BE2C (cell line): ENCODE results near the gene CADM2.

Source experiments
- DNase-seq: peaks from one replicate; pipeline ENCODE4 v3.0.0-alpha.2; 2020
- H3K27me3 ChIP-seq: fragments of 250-450 bp; sonication (Bioruptor Pico); 2 replicates; pipeline ENCODE4 v1.5.1; 2020; ENCODE audit warnings: mild to moderate bottlenecking
- H3K36me3 ChIP-seq: fragments of 250-450 bp; sonication (Bioruptor Pico); 2 replicates; pipeline ENCODE4 v1.5.1; 2020; ENCODE audit warnings: mild to moderate bottlenecking
- H3K4me1 ChIP-seq: fragments of 250-450 bp; sonication (Bioruptor Pico); 2 replicates; pipeline ENCODE4 v1.5.1; 2020
- H3K4me3 ChIP-seq: 2 replicates; pipeline ENCODE4 v1.5.1; 2011; ENCODE audit warnings: low read depth, low read length
- H3K9me3 ChIP-seq: fragments of 250-450 bp; sonication (Bioruptor Pico); 2 replicates; pipeline ENCODE4 v1.5.1; 2020
- CTCF ChIP-seq: IDR thresholded peaks from 2 replicates; pipeline ENCODE4 v1.5.1; 2012; ENCODE audit warnings: mild to moderate bottlenecking, low read depth, low read length

CADM2 gene

GRCh38 chr3:84989102-84989501, 30.3 kb downstream of the CADM2 start:
- no peak for TF ChIP-seq CTCF
- H3K9me3 ChIP-seq, result no peaks in the 10 kb centered on the region
- DNase-seq, result no peak

GRCh38 chr3:84991422-84991900, 32.7 kb downstream of the CADM2 start:
- DNase-seq, result no peak
- Histone ChIP-seq H3K4me3 (no peak overlapping the region), H3K9me3 (no peaks in the 10 kb centered on the region), H3K4me1 (peaks cover 19% of the 10 kb centered on the region), H3K36me3 (no peaks in the 10 kb centered on the region), H3K27me3 (no peaks in the 10 kb centered on the region)
- TF ChIP-seq CTCF, result no peak

More at GRCh38 chr3:84989102-84989501, 30.3 kb downstream of the CADM2 start:
- no peaks in the 10 kb centered on the region for H3K27me3 ChIP-seq
- peak overlapping the region; percentile 51 for H3K4me3 ChIP-seq
- no peaks in the 10 kb centered on the region for H3K36me3 ChIP-seq
- H3K4me1 ChIP-seq, result peaks cover 40% of the 10 kb centered on the region

- Histone ChIP-seq H3K4me1 (peaks cover 29% of the 10 kb centered on the region), H3K9me3 (no peaks in the 10 kb centered on the region), H3K4me3 (no peak overlapping the region), H3K36me3 (no peaks in the 10 kb centered on the region), H3K27me3 (no peaks in the 10 kb centered on the region)
- TF ChIP-seq CTCF, result no peak
- no peak for DNase-seq
These were observed 35.2 kb downstream of the CADM2 start for GRCh38 chr3:84993956-84994355.

GRCh38 chr3:84998545-84998944, 39.8 kb downstream of the CADM2 start:
- no peaks in the 10 kb centered on the region for H3K9me3 ChIP-seq
- no peak for TF ChIP-seq CTCF
- H3K4me1 ChIP-seq, result peaks cover 25% of the 10 kb centered on the region
- H3K27me3 ChIP-seq, result no peaks in the 10 kb centered on the region
- H3K36me3 ChIP-seq, result no peaks in the 10 kb centered on the region
- DNase-seq, result no peak
- H3K4me3 ChIP-seq, result no peak overlapping the region

GRCh38 chr3:85003479-85003878, 44.7 kb downstream of the CADM2 start:
- H3K4me1 ChIP-seq, result peaks cover 25% of the 10 kb centered on the region
- no peak for DNase-seq
- TF ChIP-seq CTCF, result no peak
- no peaks in the 10 kb centered on the region for H3K9me3 ChIP-seq
- no peaks in the 10 kb centered on the region for H3K36me3 ChIP-seq
- no peaks in the 10 kb centered on the region for H3K27me3 ChIP-seq
- H3K4me3 ChIP-seq, result no peak overlapping the region

- Histone ChIP-seq H3K4me3 (no peak overlapping the region), H3K36me3 (no peaks in the 10 kb centered on the region), H3K27me3 (no peaks in the 10 kb centered on the region), H3K4me1 (peaks cover 19% of the 10 kb centered on the region), H3K9me3 (no peaks in the 10 kb centered on the region)
- no peak for DNase-seq
- no peak for TF ChIP-seq CTCF
These were observed 45.4 kb downstream of the CADM2 start for GRCh38 chr3:85004147-85004546.
